Neural cell (in vitro differentiated cells): Measurements from ENCODE around the gene CTPS2. TPM values are rescaled to one million over a fixed set of nuclear protein-coding genes. Genes with fewer than 3 reads are reported as not detected.

Experiments used
- H2AFZ ChIP-seq: fragments of 200-600, 300-800 bp; sonication (generic), shearing (Covaris generic); 2 replicates; pipeline ENCODE4 v1.6.0; 2014; ENCODE audit warnings: low read depth, mild to moderate bottlenecking, antibody characterized with exemption, low read length, moderate library complexity
- H3F3A ChIP-seq: fragments of 200-600 bp; shearing (Covaris generic); 2 replicates; pipeline ENCODE4 v1.6.1; 2016; ENCODE audit warnings: mild to moderate bottlenecking, moderate library complexity, mixed read lengths, antibody characterized with exemption, low read length; ENCODE audit not compliant: insufficient read depth, poor library complexity, severe bottlenecking
- H3K27ac ChIP-seq: fragments of 200-600, 300-800 bp; sonication (generic), shearing (Covaris generic); 2 replicates; pipeline ENCODE4 v1.5.1; 2014; ENCODE audit warnings: mild to moderate bottlenecking, low read length, moderate library complexity
- H3K27me3 ChIP-seq: fragments of 300-800, 200-600 bp; sonication (generic), shearing (Covaris generic); 2 replicates; pipeline ENCODE4 v1.6.0; 2014; ENCODE audit warnings: mild to moderate bottlenecking, low read depth, low read length, moderate library complexity; ENCODE audit not compliant: insufficient read depth
- H3K36me3 ChIP-seq: fragments of 300-800, 200-600 bp; sonication (generic), shearing (Covaris generic); 2 replicates; pipeline ENCODE4 v1.5.1; 2014; ENCODE audit warnings: mild to moderate bottlenecking, antibody characterized with exemption, low read length, moderate library complexity; ENCODE audit not compliant: insufficient read depth
- H3K4me2 ChIP-seq: fragments of 300-800, 200-600 bp; sonication (generic), shearing (Covaris generic); 2 replicates; pipeline ENCODE4 v1.6.0; 2014; ENCODE audit warnings: mild to moderate bottlenecking, low read length
- H3K4me3 ChIP-seq: fragments of 300-800, 200-600 bp; sonication (generic), shearing (Covaris generic); 2 replicates; pipeline ENCODE4 v1.5.1; 2014; ENCODE audit warnings: mild to moderate bottlenecking, low read length, moderate library complexity
- H3K79me2 ChIP-seq: fragments of 200-600 bp; shearing (Covaris generic); replicated peaks from 2 replicates; pipeline ENCODE4 v1.6.0; 2014; ENCODE audit warnings: mild to moderate bottlenecking, low read length, moderate library complexity; ENCODE audit not compliant: insufficient read depth
- H3K9ac ChIP-seq: fragments of 300-800, 200-600 bp; sonication (generic), shearing (Covaris generic); 2 replicates; pipeline ENCODE4 v1.6.1; 2016; ENCODE audit warnings: mild to moderate bottlenecking, low read length, mixed read lengths
- H3K9me2 ChIP-seq: fragments of 200-600 bp; shearing (Covaris generic); 2 replicates; pipeline ENCODE4 v1.6.1; 2016; ENCODE audit warnings: mild to moderate bottlenecking, low read length, mixed read lengths; ENCODE audit not compliant: insufficient read depth
- H3K9me3 ChIP-seq: fragments of 200-600, 300-800 bp; sonication (generic), shearing (Covaris generic); 2 replicates; pipeline ENCODE4 v1.6.1; 2016; ENCODE audit warnings: mild to moderate bottlenecking, mixed run types, low read length, moderate library complexity, mixed read lengths
- H4K20me1 ChIP-seq: fragments of 200-600 bp; shearing (Covaris generic); 2 replicates; pipeline ENCODE4 v1.6.1; 2016; ENCODE audit warnings: mild to moderate bottlenecking, mixed run types; ENCODE audit not compliant: insufficient read depth
- CTCF ChIP-seq: fragments of 450-650 bp; IDR thresholded peaks from 2 replicates; pipeline ENCODE4 v1.5.1; 2014; ENCODE audit warnings: antibody characterized with exemption, mild to moderate bottlenecking, moderate library complexity; ENCODE audit not compliant: poor library complexity, severe bottlenecking
- EP300 ChIP-seq: fragments of 450-650 bp; conservative IDR thresholded peaks from 2 replicates; pipeline ENCODE4 v1.6.1; 2014; ENCODE audit warnings: antibody characterized with exemption, mild to moderate bottlenecking, moderate library complexity; ENCODE audit not compliant: poor library complexity, severe bottlenecking
- EZH2 ChIP-seq: fragments of 200-600, 300-800 bp; shearing (Covaris generic), sonication (generic); IDR thresholded peaks from 2 replicates; pipeline ENCODE4 v1.6.1; 2014; ENCODE audit warnings: antibody characterized with exemption, low read length, borderline replicate concordance, mild to moderate bottlenecking; ENCODE audit not compliant: insufficient read depth, poor library complexity, severe bottlenecking
- MXI1 ChIP-seq: fragments of 450-650 bp; conservative IDR thresholded peaks from 2 replicates; pipeline ENCODE4 v1.6.1; 2014; ENCODE audit warnings: antibody characterized with exemption, mild to moderate bottlenecking; ENCODE audit not compliant: poor library complexity, severe bottlenecking
- POLR2AphosphoS5 ChIP-seq: IDR thresholded peaks from 2 replicates; pipeline ENCODE4 v1.6.1; 2012
- RAD21 ChIP-seq: fragments of 450-650 bp; conservative IDR thresholded peaks from 2 replicates; pipeline ENCODE4 v1.6.1; 2014; ENCODE audit warnings: antibody characterized with exemption, mild to moderate bottlenecking, moderate library complexity
- REST ChIP-seq: IDR thresholded peaks from 2 replicates; pipeline ENCODE4 v1.6.1; 2012; ENCODE audit warnings: borderline replicate concordance
- SMC3 ChIP-seq: fragments of 450-650 bp; conservative IDR thresholded peaks from 2 replicates; pipeline ENCODE4 v1.6.1; 2014; ENCODE audit warnings: antibody characterized with exemption, mild to moderate bottlenecking, moderate library complexity; ENCODE audit not compliant: poor library complexity
- TAF1 ChIP-seq: IDR thresholded peaks from 2 replicates; pipeline ENCODE4 v1.6.1; 2012; ENCODE audit warnings: low read depth
- polyA plus RNA-seq: library from polyadenylated mRNA; depleted of rRNA; stranded (reverse); fragments of >200 nt; gene quantifications from 2 replicates; pipeline ENCODE4 v1.2.3, GENCODE V29; 2014

Gene CTPS2
- polyA plus RNA-seq, 1 donor from 2014 or later: 17.1 TPM

GRCh38 chrX:16714504-16714903, 2.0 kb upstream of the CTPS2 start:
- no peak overlapping the region for H3K9ac ChIP-seq
- H3K9me2 ChIP-seq: no peaks in the 10 kb centered on the region
- no peaks in the 10 kb centered on the region for H3K79me2 ChIP-seq
- H3K27me3 ChIP-seq: no peaks in the 10 kb centered on the region
- H4K20me1 ChIP-seq: no peaks in the 10 kb centered on the region
- no peak overlapping the region for H3K27ac ChIP-seq
- no peak overlapping the region for H2AFZ ChIP-seq
- TF ChIP-seq MXI1 (no peak), CTCF (no peak)
- no peaks in the 10 kb centered on the region for H3K9me3 ChIP-seq
- H3K4me3 ChIP-seq: no peak overlapping the region
- H3F3A ChIP-seq: no peaks in the 10 kb centered on the region
- no peak overlapping the region for H3K4me2 ChIP-seq
- no peaks in the 10 kb centered on the region for H3K36me3 ChIP-seq

- TF ChIP-seq EP300 (no peak), SMC3 (no peak), MXI1 (no peak), REST (no peak), CTCF (no peak), RAD21 (no peak), POLR2AphosphoS5 (no peak), TAF1 (no peak), EZH2 (no peak)
- H2AFZ ChIP-seq: peak overlapping the region; percentile 45
- H3K27ac ChIP-seq: peak overlapping the region; percentile 16
- H3K36me3 ChIP-seq: no peaks in the 10 kb centered on the region
- H3K4me3 ChIP-seq: peak overlapping the region; percentile 68
- H3K9ac ChIP-seq: peak overlapping the region; percentile 68
- H4K20me1 ChIP-seq: no peaks in the 10 kb centered on the region
- no peaks in the 10 kb centered on the region for H3K9me3 ChIP-seq
- no peaks in the 10 kb centered on the region for H3K27me3 ChIP-seq
- no peaks in the 10 kb centered on the region for H3F3A ChIP-seq
- H3K79me2 ChIP-seq: no peaks in the 10 kb centered on the region
- no peak overlapping the region for H3K4me2 ChIP-seq
- no peaks in the 10 kb centered on the region for H3K9me2 ChIP-seq
These were observed 449 bp downstream of the CTPS2 start for GRCh38 chrX:16711893-16712547.
